H1 (cell line): ENCODE measurements around the gene USP6. TPM values are rescaled to one million over a fixed set of nuclear protein-coding genes. Genes with fewer than 3 reads are reported as not detected.
"Not testable (repeated sequence)": the region's sequence is repeated elsewhere in the genome, so short reads cannot be mapped to it uniquely, and the experiment has no call there.

ENCODE experiments used
- CTCF ChIA-PET: fragments of 300-600 bp; sonication (Branson Sonifier 250); formaldehyde crosslinking; loops from one replicate; lab custom pipeline; 2021; ENCODE audit not compliant: partially characterized antibody; lab: Charles Lee
- POLR2A ChIA-PET: fragments of 300-600 bp; sonication (Branson Sonifier 250); formaldehyde crosslinking; loops from one replicate; lab custom pipeline; 2021; ENCODE audit warnings: inconsistent platforms; ENCODE audit not compliant: partially characterized antibody; lab: Charles Lee
- DNase-seq, 2 experiments: peaks; one replicate each; pipeline versions ENCODE4 v3.0.0 to v3.0.0-alpha.2; 2010 to 2022; ENCODE audit warnings: low spot score in 2 of 2, low read depth in 1 of 2, mixed read lengths in 1 of 2
- FAIRE-seq: peaks from 2 replicates; lab custom pipeline; 2011; peaks lifted over from hg19 to GRCh38; lab: Jason Lieb, UNC
- H2AFZ ChIP-seq: 2 replicates; pipeline ENCODE4 v1.8.1; 2012; ENCODE audit warnings: low read length, inconsistent platforms
- H2AK5ac ChIP-seq: 2 replicates; pipeline ENCODE4 v1.6.1; 2013; ENCODE audit warnings: low read depth, low read length
- H2BK120ac ChIP-seq: replicated peaks from 2 replicates; pipeline ENCODE3; 2013; ENCODE audit warnings: low read depth, low read length, inconsistent platforms
- H2BK12ac ChIP-seq: 2 replicates; pipeline ENCODE4 v1.6.1; 2013; ENCODE audit warnings: low read depth, low read length
- H2BK15ac ChIP-seq: 2 replicates; pipeline ENCODE4 v1.6.1; 2013; ENCODE audit warnings: low read length
- H2BK20ac ChIP-seq: 2 replicates; pipeline ENCODE4 v1.6.1; 2013; ENCODE audit warnings: low read length
- H2BK5ac ChIP-seq: 2 replicates; pipeline ENCODE4 v1.6.1; 2013; ENCODE audit warnings: low read depth, low read length
- H3K14ac ChIP-seq: 2 replicates; pipeline ENCODE4 v1.6.1; 2013; ENCODE audit warnings: inconsistent platforms; ENCODE audit not compliant: insufficient read length
- H3K18ac ChIP-seq: 2 replicates; pipeline ENCODE4 v1.6.1; 2013; ENCODE audit warnings: low read length; ENCODE audit errors: extremely low read depth
- H3K23ac ChIP-seq: 2 replicates; pipeline ENCODE4 v1.6.1; 2013; ENCODE audit warnings: inconsistent platforms; ENCODE audit not compliant: insufficient read length
- H3K23me2 ChIP-seq: 2 replicates; pipeline ENCODE4 v1.6.1; 2013; ENCODE audit warnings: low read depth, low read length
- H3K27ac ChIP-seq: 2 replicates; pipeline ENCODE4 v1.6.1; 2011; ENCODE audit warnings: low read depth, low read length, inconsistent platforms
- H3K27me3 ChIP-seq, 4 experiments: replicated peaks in 1 of 4; 1 replicate in 1 of 4; 2 replicates in 3 of 4; pipeline versions ENCODE4 v1.6.1 to v1.8.1; 2011 to 2013; ENCODE audit warnings: low read length in 3 of 4, mild to moderate bottlenecking in 3 of 4, inconsistent platforms in 2 of 4, mixed read lengths in 2 of 4, moderate library complexity in 1 of 4; ENCODE audit not compliant: control insufficient read depth in 3 of 4, insufficient read depth in 3 of 4; ENCODE audit errors: extremely low read depth in 1 of 4
- H3K36me3 ChIP-seq, 4 experiments: 2 replicates each; pipeline versions ENCODE4 v1.6.1 to v1.8.1; 2011 to 2013; ENCODE audit warnings: mild to moderate bottlenecking in 4 of 4, low read length in 3 of 4, moderate library complexity in 2 of 4, control low read depth in 1 of 4, inconsistent platforms in 1 of 4; ENCODE audit not compliant: insufficient read depth in 4 of 4, control insufficient read depth in 2 of 4
- H3K4ac ChIP-seq: replicated peaks from 2 replicates; pipeline ENCODE3; 2013; ENCODE audit warnings: low read length, low read depth, mixed read lengths, inconsistent platforms; ENCODE audit not compliant: insufficient read length
- H3K4me1 ChIP-seq, 4 experiments: replicated peaks in 1 of 4; 1 replicate in 1 of 4; 2 replicates in 3 of 4; pipeline versions ENCODE4 v1.6.1 to v1.8.1; 2011 to 2013; ENCODE audit warnings: low read length in 3 of 4, inconsistent platforms in 2 of 4, mixed read lengths in 1 of 4; ENCODE audit not compliant: insufficient read depth in 4 of 4, control insufficient read depth in 3 of 4
- H3K4me2 ChIP-seq, 2 experiments: 2 replicates each; pipeline versions ENCODE4 v1.6.1 to v1.8.1; 2011 to 2013; ENCODE audit warnings: low read depth in 2 of 2, low read length in 2 of 2, control low read depth in 1 of 2, inconsistent platforms in 1 of 2, mild to moderate bottlenecking in 1 of 2; ENCODE audit not compliant: insufficient read depth in 1 of 2
- H3K4me3 ChIP-seq, 4 experiments: fragments of 200-600, 300-600 bp in 1 of 4; sonication (generic), shearing (Covaris generic), sonication (Bioruptor Twin) in 1 of 4; 2 replicates each; pipeline versions ENCODE4 v1.5.1 to v1.8.1; 2011 to 2016; ENCODE audit warnings: low read length in 4 of 4, low read depth in 3 of 4, control low read depth in 2 of 4, inconsistent platforms in 2 of 4, mild to moderate bottlenecking in 2 of 4, mixed read lengths in 1 of 4, moderate library complexity in 1 of 4; ENCODE audit not compliant: insufficient read depth in 2 of 4; ENCODE audit errors: extremely low read depth in 1 of 4
- H3K56ac ChIP-seq: replicated peaks from 2 replicates; pipeline ENCODE3; 2013; ENCODE audit warnings: low read depth, mild to moderate bottlenecking, mixed read lengths, low read length, inconsistent platforms; ENCODE audit not compliant: insufficient read length
- H3K79me1 ChIP-seq: 2 replicates; pipeline ENCODE4 v1.6.1; 2013; ENCODE audit warnings: low read depth, low read length, control low read depth
- H3K79me2 ChIP-seq, 2 experiments: 2 replicates each; pipeline versions ENCODE4 v1.6.1 to v1.8.1; 2012 to 2013; ENCODE audit warnings: low read length in 2 of 2, mild to moderate bottlenecking in 2 of 2, inconsistent platforms in 1 of 2; ENCODE audit not compliant: insufficient read depth in 2 of 2, control insufficient read depth in 1 of 2
- H3K9ac ChIP-seq, 4 experiments: replicated peaks in 1 of 4; 1 replicate in 1 of 4; 2 replicates in 3 of 4; pipeline versions ENCODE4 v1.6.1 to v1.8.1; 2011 to 2013; ENCODE audit warnings: low read depth in 3 of 4, low read length in 3 of 4, control low read depth in 2 of 4, mild to moderate bottlenecking in 2 of 4, moderate library complexity in 2 of 4, inconsistent platforms in 1 of 4; ENCODE audit errors: extremely low read depth in 1 of 4
- H3K9me3 ChIP-seq, 2 experiments: 2 replicates each; pipeline versions ENCODE4 v1.6.1 to v1.8.1; 2012 to 2013; ENCODE audit warnings: mild to moderate bottlenecking in 2 of 2, moderate library complexity in 2 of 2, control low read depth in 1 of 2, inconsistent platforms in 1 of 2, low read depth in 1 of 2, low read length in 1 of 2, mixed read lengths in 1 of 2; ENCODE audit not compliant: insufficient read depth in 2 of 2
- H4K20me1 ChIP-seq, 2 experiments: replicated peaks in 1 of 2; 2 replicates each; pipeline versions ENCODE3 to v1.8.1; 2011 to 2013; ENCODE audit warnings: inconsistent platforms in 2 of 2, low read length in 2 of 2, mild to moderate bottlenecking in 1 of 2; ENCODE audit not compliant: insufficient read depth in 2 of 2, control insufficient read depth in 1 of 2
- H4K5ac ChIP-seq: 2 replicates; pipeline ENCODE4 v1.6.1; 2013; ENCODE audit warnings: low read length, low read depth, mixed read lengths, inconsistent platforms; ENCODE audit not compliant: insufficient read length
- H4K8ac ChIP-seq: 2 replicates; pipeline ENCODE4 v1.8.0; 2013; ENCODE audit warnings: mild to moderate bottlenecking, moderate library complexity, low read length, inconsistent platforms; ENCODE audit not compliant: insufficient read depth; ENCODE audit errors: extremely low read depth
- H4K91ac ChIP-seq: replicated peaks from 2 replicates; pipeline ENCODE3; 2013; ENCODE audit warnings: low read length, mixed read lengths, inconsistent platforms; ENCODE audit not compliant: insufficient read length
- whole genome bisulfite sequencing, 2 experiments: shearing (Covaris generic) in 1 of 2; methylation state at CpG; one replicate each; pipeline versions ENCODE4 v1.1.6 to v1.1.7; 2013 to 2015; ENCODE audit warnings: low lambda C conversion rate in 2 of 2, mixed read lengths in 2 of 2, inconsistent platforms in 1 of 2, low coverage in 1 of 2, missing lambda C conversion rate in 1 of 2; ENCODE audit not compliant: insufficient replicate concordance in 2 of 2, insufficient coverage in 1 of 2, insufficient read length in 1 of 2; ENCODE audit errors: extremely low coverage in 1 of 2, missing lambda C conversion rate in 1 of 2; 5-methylcytosine and 5-hydroxymethylcytosine counted together
- polyA plus RNA-seq, 7 experiments: library from polyadenylated mRNA; depleted of rRNA in 3 of 7; stranded (reverse) in 5 of 7; unstranded in 2 of 7; fragments of >200 nt in 5 of 7; fragments of 200-250 nt in 2 of 7; gene quantifications; 1 replicate in 5 of 7; 2 replicates in 1 of 7; 4 replicates in 1 of 7; pipeline versions ENCODE4 v1.2.1 to v1.2.3, GENCODE V29; 2011 to 2013; ENCODE audit warnings: missing spikeins in 2 of 7, mixed read lengths in 2 of 7
- small RNA-seq: library from polyadenylated mRNA; stranded (forward); fragments of <200 nt; extraction: miRNeasy Mini kit (QIAGEN cat#:217004); gene quantifications from one replicate; pipeline ENCODE3, GENCODE V24; 2013; ENCODE audit not compliant: insufficient read depth
- total RNA-seq: library from RNA; stranded (reverse); fragmentation: NEBNext Ultra II Directional; extraction: Animal tissue kit (Norgen Biotek cat#: 25700); gene quantifications from 2 replicates; pipeline ENCODE4 v1.2.1, GENCODE V29; 2021

Gene USP6
- total and polyA plus RNA-seq, 2 of the 8 experiments (the other 6 are each of a cell fraction or from before 2014, with no cell fraction given): 0.08 to 0.32 TPM

GRCh38 chr17:5221912-5222311, 106.1 kb downstream of the USP6 start:
- H3K4me3 ChIP-seq, H3K23ac ChIP-seq, H3K9me3 ChIP-seq, H2BK20ac ChIP-seq, H3K4me2 ChIP-seq, H2BK120ac ChIP-seq, H3K9ac ChIP-seq, H3K27me3 ChIP-seq, H3K23me2 ChIP-seq, H3K36me3 ChIP-seq, H2AK5ac ChIP-seq, CTCF ChIA-PET, H3K4ac ChIP-seq, H3K4me1 ChIP-seq, DNase-seq, H4K5ac ChIP-seq, H2BK15ac ChIP-seq, H3K27ac ChIP-seq, H2BK12ac ChIP-seq, H4K20me1 ChIP-seq, H3K14ac ChIP-seq, H3K79me1 ChIP-seq, H2BK5ac ChIP-seq, H4K8ac ChIP-seq, H3K79me2 ChIP-seq, H3K18ac ChIP-seq, H3K56ac ChIP-seq, FAIRE-seq, H4K91ac ChIP-seq, H2AFZ ChIP-seq: not testable (repeated sequence)
- 97% methylated on average over 10 of the region's 12 CpGs; no CpG with 5 or more reads in 1 of the 2 experiments for WGBS, 2 experiments
- POLR2A ChIA-PET: interaction anchor here (1.0 kb wide), 1 partner anchor 211 kb away, joined by 5 read pairs; no protein-coding TSS in a partner anchor

Small RNA genes within 50 kb of the gene (small RNA-seq; reads per million reads assigned to genes)
- gene AC012146.4: not detected

Other genes with a start within 250 kb of the USP6 start
- 0.38 and 0.39 TPM in 2 replicates for gene C17orf107, start 216.5 kb upstream of the USP6 start, total RNA-seq
- gene C17orf107, start 216.5 kb upstream of the USP6 start, polyA plus RNA-seq (2011; rRNA removed): 0.45 and 0.67 TPM in 2 replicates
- 0.15 and 0.40 TPM in 2 replicates for gene CHRNE, start 212.9 kb upstream of the USP6 start, total RNA-seq
- 0.33 and 0.63 TPM in 2 replicates for gene CHRNE, start 212.9 kb upstream of the USP6 start, polyA plus RNA-seq (2011; rRNA removed)
- not detected in 2 replicates for gene GP1BA, start 183.8 kb upstream of the USP6 start, total RNA-seq
- not detected in 2 replicates for gene GP1BA, start 183.8 kb upstream of the USP6 start, polyA plus RNA-seq (2011; rRNA removed)
- gene SLC25A11, start 176.0 kb upstream of the USP6 start, total RNA-seq: 55.9 and 65.2 TPM in 2 replicates
- gene SLC25A11, start 176.0 kb upstream of the USP6 start, polyA plus RNA-seq (2011; rRNA removed): 97.0 and 136 TPM in 2 replicates
- gene RNF167, start 175.8 kb upstream of the USP6 start, total RNA-seq: 140 and 147 TPM in 2 replicates
- 281 and 284 TPM in 2 replicates for gene RNF167, start 175.8 kb upstream of the USP6 start, polyA plus RNA-seq (2011; rRNA removed)
- gene PFN1, start 167.5 kb upstream of the USP6 start, total RNA-seq: 1,355 and 1,387 TPM in 2 replicates
- gene PFN1, start 167.5 kb upstream of the USP6 start, polyA plus RNA-seq (2011; rRNA removed): 1,949 and 2,147 TPM in 2 replicates
- 24.1 and 25.7 TPM in 2 replicates for gene ENO3, start 164.9 kb upstream of the USP6 start, total RNA-seq
- gene ENO3, start 164.9 kb upstream of the USP6 start, polyA plus RNA-seq (2011; rRNA removed): 25.0 and 36.4 TPM in 2 replicates
- 81.9 and 83.6 TPM in 2 replicates for gene SPAG7, start 148.2 kb upstream of the USP6 start, total RNA-seq
- 74.2 and 82.1 TPM in 2 replicates for gene SPAG7, start 148.2 kb upstream of the USP6 start, polyA plus RNA-seq (2011; rRNA removed)
- 11.4 and 12.0 TPM in 2 replicates for gene CAMTA2, start 128.4 kb upstream of the USP6 start, total RNA-seq
- gene CAMTA2, start 128.4 kb upstream of the USP6 start, polyA plus RNA-seq (2011; rRNA removed): 5.5 and 13.7 TPM in 2 replicates
- gene INCA1, start 118.5 kb upstream of the USP6 start, total RNA-seq: 1.1 and 1.4 TPM in 2 replicates
- gene INCA1, start 118.5 kb upstream of the USP6 start, polyA plus RNA-seq (2011; rRNA removed): 0.80 and 0.89 TPM in 2 replicates
- gene KIF1C, start 118.1 kb upstream of the USP6 start, total RNA-seq: 114 and 118 TPM in 2 replicates
- 14.3 and 28.7 TPM in 2 replicates for gene KIF1C, start 118.1 kb upstream of the USP6 start, polyA plus RNA-seq (2011; rRNA removed)
- gene SLC52A1, start 80.6 kb upstream of the USP6 start, total RNA-seq: 0.61 and 0.63 TPM in 2 replicates
- gene SLC52A1, start 80.6 kb upstream of the USP6 start, polyA plus RNA-seq (2011; rRNA removed): 0.67 and 1.2 TPM in 2 replicates
- gene ZFP3, start 37.6 kb upstream of the USP6 start, total RNA-seq: 0.15 and 0.17 TPM in 2 replicates
- 0.31 and 0.44 TPM in 2 replicates for gene ZFP3, start 37.6 kb upstream of the USP6 start, polyA plus RNA-seq (2011; rRNA removed)
- 39.8 and 41.0 TPM in 2 replicates for gene ZNF232, start 4.2 kb upstream of the USP6 start, total RNA-seq
- gene ZNF232, start 4.2 kb upstream of the USP6 start, polyA plus RNA-seq (2011; rRNA removed): 9.2 and 11.1 TPM in 2 replicates
- 14.3 and 15.5 TPM in 2 replicates for gene ZNF594, start 75.8 kb downstream of the USP6 start, total RNA-seq
- gene ZNF594, start 75.8 kb downstream of the USP6 start, polyA plus RNA-seq (2011; rRNA removed): 3.6 and 4.2 TPM in 2 replicates
- not detected in 2 replicates for gene SCIMP, start 118.8 kb downstream of the USP6 start, total RNA-seq
- gene SCIMP, start 118.8 kb downstream of the USP6 start, polyA plus RNA-seq (2011; rRNA removed): not detected in 2 replicates
- gene RABEP1, start 166.3 kb downstream of the USP6 start, total RNA-seq: 50.7 and 52.3 TPM in 2 replicates
- gene RABEP1, start 166.3 kb downstream of the USP6 start, polyA plus RNA-seq (2011; rRNA removed): 4.5 and 8.5 TPM in 2 replicates